ENCODE results near the gene NKAPD1. TPM values are rescaled to one million over a fixed set of nuclear protein-coding genes. Genes with fewer than 3 reads are reported as not detected.

NKAPD1 gene
- total and polyA plus RNA-seq, 4 donors, result 12.4 to 24.4 (median 13.6) TPM

GRCh38 chr11:112058103-112058502 is 16.0 kb upstream of the NKAPD1 start:
- Histone ChIP-seq H3K4me3 (no peak overlapping the region), H3K9ac (ENCODE audit: insufficient read depth in 1 of 2, low read length in 2 of 2) (no peak overlapping the region), H3K27me3 (ENCODE audit: control insufficient read depth in 3 of 3, insufficient read depth in 3 of 3, low read length in 2 of 3) (no peaks in the 10 kb centered on the region), H3K4me1 (ENCODE audit: control insufficient read depth in 5 of 5, insufficient read depth in 5 of 5, low read length in 5 of 5) (no peaks in the 10 kb centered on the region), H3K36me3 (ENCODE audit: control insufficient read depth in 4 of 4, insufficient read depth in 4 of 4, low read length in 4 of 4) (peaks cover 4 to 33% (median 19%) of the 10 kb centered on the region in 4 donors), H3K27ac (ENCODE audit: low read depth in 1 of 2, low read length in 1 of 2) (no peak overlapping the region), H3K9me3 (ENCODE audit: control insufficient read depth in 4 of 4, insufficient read depth in 3 of 4, low read length in 3 of 4) (no peaks in the 10 kb centered on the region)
- DNase-seq (no peak), ATAC-seq (ENCODE audit: insufficient read depth, low FRiP score) (no peak)
- TF ChIP-seq CTCF (IDR thresholded peaks at IDR 0.05; ENCODE audit: control extremely low read depth, extremely low read depth), result no peak
- WGBS, 2 donors, result 47 to 74% methylated on average over 1 of the region's 1 CpG

- ATAC-seq (ENCODE audit: insufficient read depth, low FRiP score) (no peak), DNase-seq (no peak)
- no peaks in the 10 kb centered on the region for H3K27me3 ChIP-seq (ENCODE audit: control insufficient read depth in 3 of 3, insufficient read depth in 3 of 3, low read length in 2 of 3)
- H3K4me1 ChIP-seq (ENCODE audit: control insufficient read depth in 5 of 5, insufficient read depth in 5 of 5, low read length in 5 of 5), result no peaks in the 10 kb centered on the region
- H3K36me3 ChIP-seq (ENCODE audit: control insufficient read depth in 4 of 4, insufficient read depth in 4 of 4, low read length in 4 of 4), result peaks cover 4 to 16% (median 12%) of the 10 kb centered on the region in 4 donors
- H3K9ac ChIP-seq (ENCODE audit: insufficient read depth in 1 of 2, low read length in 2 of 2), result no peak overlapping the region
- no peak overlapping the region for H3K27ac ChIP-seq (ENCODE audit: low read depth in 1 of 2, low read length in 1 of 2)
- WGBS, 2 donors, result 85 to 89% methylated on average over 1 of the region's 1 CpG
- no peak overlapping the region for H3K4me3 ChIP-seq
- no peaks in the 10 kb centered on the region for H3K9me3 ChIP-seq (ENCODE audit: control insufficient read depth in 4 of 4, insufficient read depth in 3 of 4, low read length in 3 of 4)
- no peak for TF ChIP-seq CTCF (IDR thresholded peaks at IDR 0.05; ENCODE audit: control extremely low read depth, extremely low read depth)
Observed at GRCh38 chr11:112062923-112063322, 11.2 kb upstream of the NKAPD1 start.

GRCh38 chr11:112082729-112083128 is 8.6 kb downstream of the NKAPD1 start:
- Histone ChIP-seq H3K9me3 (ENCODE audit: control insufficient read depth in 4 of 4, insufficient read depth in 3 of 4, low read length in 3 of 4) (no peaks in the 10 kb centered on the region), H3K9ac (ENCODE audit: insufficient read depth in 1 of 2, low read length in 2 of 2) (no peak overlapping the region), H3K36me3 (ENCODE audit: control insufficient read depth in 4 of 4, insufficient read depth in 4 of 4, low read length in 4 of 4) (peaks cover 17 to 49% (median 45%) of the 10 kb centered on the region in 4 donors), H3K27ac (ENCODE audit: low read depth in 1 of 2, low read length in 1 of 2) (peak overlapping the region in 1 of 2 donors; percentile 62), H3K4me1 (ENCODE audit: control insufficient read depth in 5 of 5, insufficient read depth in 5 of 5, low read length in 5 of 5) (peaks cover 0 to 14% (median 6%) of the 10 kb centered on the region in 5 donors), H3K4me3 (no peak overlapping the region), H3K27me3 (ENCODE audit: control insufficient read depth in 3 of 3, insufficient read depth in 3 of 3, low read length in 2 of 3) (no peaks in the 10 kb centered on the region)
- ATAC-seq (ENCODE audit: insufficient read depth, low FRiP score) (no peak), DNase-seq (no peak)
- TF ChIP-seq CTCF (IDR thresholded peaks at IDR 0.05; ENCODE audit: control extremely low read depth, extremely low read depth), result no peak
- WGBS, 2 donors, result 72 to 76% methylated on average over 4 of the region's 4 CpGs

Measured in lung (tissue), 12 donors.